ENCODE results near the gene GRIN3B.

Gene GRIN3B

DNA sequence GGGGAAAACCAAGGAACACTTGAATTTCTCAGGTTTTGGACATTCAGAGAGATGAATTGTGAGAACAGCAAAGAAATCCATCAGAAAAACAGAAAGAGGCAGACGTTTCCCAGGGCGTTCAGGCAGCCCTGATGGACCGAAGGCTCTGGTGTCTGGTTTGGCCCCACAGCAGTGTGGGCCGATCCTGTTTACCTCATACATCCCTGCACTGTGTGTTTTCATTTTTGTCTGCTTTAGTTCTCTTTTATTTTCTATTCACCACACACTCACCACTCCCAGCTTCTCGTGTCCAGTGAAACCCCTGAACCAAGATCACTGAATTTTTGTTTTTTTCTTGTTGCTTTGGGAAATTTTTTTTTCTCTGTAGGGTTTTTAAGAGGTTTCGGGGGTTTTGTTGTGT lies 27.9 kb upstream of the GRIN3B start:
- H3K27ac ChIP-seq = no peak overlapping the region

DNA sequence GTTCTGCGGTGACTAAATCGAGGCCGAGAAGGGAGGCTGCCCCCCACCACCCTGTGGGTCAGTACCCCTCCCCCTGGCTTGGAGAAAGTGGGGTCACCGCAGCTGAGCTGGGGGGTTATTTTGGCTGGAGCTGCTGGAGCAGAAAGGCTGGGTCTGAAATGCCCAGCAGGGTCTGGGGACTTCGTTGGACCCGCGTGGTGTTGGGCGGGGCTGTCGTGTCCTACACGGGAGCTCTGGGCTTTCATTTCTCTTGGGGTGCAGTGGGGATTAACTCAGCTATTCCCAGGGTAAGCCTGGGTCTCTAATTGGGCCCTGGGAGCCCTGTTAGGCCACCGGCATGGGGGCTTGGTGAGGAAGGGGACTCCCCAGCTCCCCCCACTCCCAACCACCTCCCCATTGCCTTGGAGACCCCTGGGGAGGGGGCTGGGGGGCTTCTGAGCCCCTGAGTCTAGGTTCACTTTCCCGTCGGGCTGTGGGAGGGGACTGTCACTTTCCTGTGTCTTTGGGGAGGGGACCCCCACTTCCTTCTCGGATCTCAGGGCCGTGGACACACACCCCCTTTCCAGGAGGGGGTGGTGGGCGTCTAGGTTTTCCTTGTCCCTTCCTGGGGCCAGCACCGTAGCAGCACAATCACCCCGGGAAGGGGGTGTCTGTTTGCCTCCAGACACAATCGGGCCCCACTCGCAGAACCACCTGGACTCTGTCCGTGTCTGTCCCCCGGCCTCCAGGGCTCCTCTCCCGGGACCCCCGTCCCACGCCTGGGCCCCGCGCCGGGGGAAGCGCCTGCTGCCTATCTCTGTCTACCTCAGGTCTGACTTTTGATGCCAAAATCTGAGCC lies 26.3 kb upstream of the GRIN3B start:
- no peak overlapping the region for H3K27ac ChIP-seq
- TF ChIP-seq, protein P1, sequence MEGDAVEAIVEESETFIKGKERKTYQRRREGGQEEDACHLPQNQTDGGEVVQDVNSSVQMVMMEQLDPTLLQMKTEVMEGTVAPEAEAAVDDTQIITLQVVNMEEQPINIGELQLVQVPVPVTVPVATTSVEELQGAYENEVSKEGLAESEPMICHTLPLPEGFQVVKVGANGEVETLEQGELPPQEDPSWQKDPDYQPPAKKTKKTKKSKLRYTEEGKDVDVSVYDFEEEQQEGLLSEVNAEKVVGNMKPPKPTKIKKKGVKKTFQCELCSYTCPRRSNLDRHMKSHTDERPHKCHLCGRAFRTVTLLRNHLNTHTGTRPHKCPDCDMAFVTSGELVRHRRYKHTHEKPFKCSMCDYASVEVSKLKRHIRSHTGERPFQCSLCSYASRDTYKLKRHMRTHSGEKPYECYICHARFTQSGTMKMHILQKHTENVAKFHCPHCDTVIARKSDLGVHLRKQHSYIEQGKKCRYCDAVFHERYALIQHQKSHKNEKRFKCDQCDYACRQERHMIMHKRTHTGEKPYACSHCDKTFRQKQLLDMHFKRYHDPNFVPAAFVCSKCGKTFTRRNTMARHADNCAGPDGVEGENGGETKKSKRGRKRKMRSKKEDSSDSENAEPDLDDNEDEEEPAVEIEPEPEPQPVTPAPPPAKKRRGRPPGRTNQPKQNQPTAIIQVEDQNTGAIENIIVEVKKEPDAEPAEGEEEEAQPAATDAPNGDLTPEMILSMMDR (conservative IDR thresholded peaks at IDR 0.05) = no peak

More for the DNA sequence above, 27.9 kb upstream of the GRIN3B start:
- TF ChIP-seq, protein P1 (conservative IDR thresholded peaks at IDR 0.05) = no peak

DNA sequence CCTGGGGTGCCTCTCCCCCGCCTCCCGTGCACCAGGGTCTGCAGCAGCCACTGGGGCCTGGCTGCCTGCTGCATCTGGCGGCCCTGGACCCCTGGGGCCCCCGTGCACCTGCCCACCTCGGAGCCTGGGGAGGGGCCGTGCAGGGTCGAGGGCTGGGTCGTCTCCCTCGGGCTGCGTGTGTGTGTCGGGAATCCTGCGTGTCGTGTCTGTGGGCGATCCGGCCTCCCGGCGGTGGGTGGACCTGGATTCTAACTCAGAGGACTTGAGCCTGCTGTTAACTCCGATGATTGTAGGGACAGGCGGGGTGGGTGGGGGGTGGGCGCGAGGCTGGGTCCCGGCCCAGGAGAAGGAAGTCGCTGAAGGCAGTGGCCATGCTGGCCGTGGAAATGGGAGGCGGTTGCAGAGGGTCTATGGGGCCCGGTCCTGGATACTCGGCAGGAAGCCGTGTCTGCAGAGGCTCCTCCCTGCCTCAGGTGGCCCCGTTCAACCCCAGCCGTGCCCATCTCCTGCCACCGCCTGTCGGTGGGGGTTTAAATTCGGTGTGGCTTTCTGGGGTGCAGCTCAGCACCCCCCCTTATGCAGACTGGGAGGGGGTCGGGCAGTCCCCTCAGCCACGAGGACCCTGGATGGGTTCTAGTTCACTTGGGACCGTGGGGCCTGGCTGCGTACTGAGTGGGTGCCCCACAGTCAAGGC lies 25.5 kb upstream of the GRIN3B start:
- H3K27ac ChIP-seq = no peak overlapping the region
- TF ChIP-seq, protein P1 (conservative IDR thresholded peaks at IDR 0.05) = no peak

DNA sequence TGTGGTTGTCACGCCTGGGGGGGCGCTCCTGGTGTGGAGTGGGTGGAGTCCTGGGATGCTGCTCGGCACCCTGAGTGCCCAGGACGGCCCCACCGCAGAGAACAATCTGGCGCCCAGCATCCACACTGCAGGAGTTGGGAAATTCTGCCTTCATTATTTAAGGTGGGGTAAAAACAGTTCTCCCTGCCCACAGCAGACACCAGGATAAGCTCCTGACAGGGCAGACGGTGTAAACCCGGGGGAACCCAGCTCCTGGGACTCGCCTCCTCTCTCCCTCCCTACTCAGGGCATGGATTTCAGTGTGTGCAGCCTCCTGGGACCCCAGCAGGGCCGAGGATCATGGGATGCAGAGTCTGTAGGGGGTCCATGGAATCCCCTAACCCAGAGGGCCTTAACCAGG lies 23.7 kb upstream of the GRIN3B start:
- TF ChIP-seq, protein P1 (conservative IDR thresholded peaks at IDR 0.05) = no peak
- no peak overlapping the region for H3K27ac ChIP-seq

DNA sequence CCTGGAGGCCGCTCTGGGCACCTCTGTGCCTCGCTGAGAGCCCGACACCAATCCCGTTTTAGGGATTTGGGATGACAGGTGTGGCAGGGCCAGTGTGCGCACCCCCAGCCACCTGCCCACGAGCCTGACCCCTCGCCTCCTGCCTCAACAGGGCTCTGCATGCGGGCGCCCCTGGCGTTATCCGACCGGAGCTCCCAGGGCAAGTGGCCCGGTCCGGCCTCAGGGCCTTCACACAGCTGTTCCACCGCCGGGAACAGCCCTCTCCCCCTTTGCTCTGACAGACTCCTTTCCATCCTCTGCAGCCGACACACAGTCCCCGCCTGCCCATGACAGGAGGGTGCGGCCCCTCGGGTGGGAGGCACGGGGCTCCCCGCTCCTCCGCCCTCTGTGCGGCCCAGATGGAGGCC lies 23.2 kb upstream of the GRIN3B start:
- no peak overlapping the region for H3K27ac ChIP-seq
- TF ChIP-seq, protein P1 (conservative IDR thresholded peaks at IDR 0.05) = no peak

DNA sequence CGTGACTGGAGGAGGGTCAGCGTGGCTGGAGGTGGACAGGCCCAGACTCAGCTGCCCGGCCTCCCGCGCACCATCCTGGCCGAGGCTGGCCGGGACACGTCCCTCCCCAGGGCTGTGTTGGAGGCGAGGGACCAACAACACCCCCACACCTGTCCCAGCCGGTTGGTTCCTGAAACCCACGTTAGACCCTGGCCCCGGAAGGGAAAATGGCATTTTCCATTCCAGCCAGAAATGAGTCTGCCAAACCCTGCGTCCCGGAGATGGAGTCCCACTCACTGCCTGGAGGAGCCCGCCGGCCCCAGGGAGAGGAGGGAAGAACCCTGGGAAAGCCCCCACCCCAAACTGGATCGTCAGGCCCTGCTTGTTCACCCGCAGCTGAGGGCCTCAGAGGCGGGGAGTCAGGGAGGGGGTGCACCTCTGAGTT lies 20.9 kb upstream of the GRIN3B start:
- no peak overlapping the region for H3K27ac ChIP-seq
- TF ChIP-seq, protein P1 (conservative IDR thresholded peaks at IDR 0.05) = no peak

DNA sequence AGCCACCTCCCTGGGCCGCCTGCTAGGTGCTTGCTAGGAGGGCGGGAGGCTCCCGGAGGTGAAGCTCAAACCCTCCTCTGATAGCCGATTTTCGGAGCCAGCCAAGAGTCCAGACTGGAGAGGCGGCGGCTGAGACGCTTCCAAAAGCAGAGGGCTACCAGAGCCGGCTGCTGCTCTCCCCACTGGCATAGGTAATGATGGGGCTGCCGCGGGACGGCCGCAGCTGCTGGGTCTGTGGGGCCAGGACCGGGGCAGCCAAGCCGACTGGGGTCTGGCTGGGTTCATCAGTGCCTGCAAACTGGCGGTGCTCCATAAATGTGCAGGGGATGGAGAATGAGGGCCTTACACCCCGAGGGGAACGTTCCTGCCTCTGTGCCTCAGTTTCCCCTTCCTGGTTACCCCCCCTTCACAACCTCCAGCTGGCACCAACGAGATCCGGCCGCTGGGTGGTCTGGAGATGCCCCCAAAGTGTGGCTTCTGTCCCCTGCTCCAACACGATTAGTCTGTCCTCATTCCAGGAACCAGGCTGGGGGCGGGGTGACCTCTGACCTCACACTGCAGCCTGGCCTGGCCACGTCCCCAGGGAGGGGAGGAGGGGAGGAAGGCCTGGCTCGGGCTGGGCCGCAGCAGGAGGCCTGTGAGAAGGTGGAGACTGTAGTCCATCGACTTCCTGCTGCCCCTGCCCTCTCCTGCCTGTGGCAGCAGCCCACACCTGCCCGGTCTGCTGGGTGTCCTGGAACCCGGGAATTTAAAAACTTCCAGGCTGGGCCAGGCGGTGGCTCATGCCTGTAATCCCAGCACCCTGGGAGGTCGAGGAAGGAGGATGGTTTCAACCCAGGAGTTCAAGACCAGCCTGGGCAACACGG lies 19.9 kb upstream of the GRIN3B start:
- H3K27ac ChIP-seq = no peak overlapping the region
- TF ChIP-seq, protein P1 (conservative IDR thresholded peaks at IDR 0.05) = no peak

Measured in VCaP (cell line).